K562 (cell line): ENCODE data around the gene ZNF782. TPM values are rescaled to one million over a fixed set of nuclear protein-coding genes. Genes with fewer than 3 reads are reported as not detected.

ENCODE experiments used
- ATAC-seq: fragments of 200-7000 bp; cut with Tn5 transposase; 3 replicates; pipeline ENCODE4 v1.9.1; 2020; ENCODE audit warnings: moderate library complexity
- BruUV-seq: library from RNA; stranded (reverse); fragments of 400-500 nt; replicated peaks from 2 replicates; lab custom pipeline; 2021; lab: Mats Ljungman, UMichigan
- CTCF ChIA-PET: fragments of 300-600 bp; formaldehyde crosslinking; extraction: SDS; loops from one replicate; lab custom pipeline; 2021; ENCODE audit warnings: low intra/inter-chr PET ratio; lab: Yijun Ruan, JAX
- POLR2A ChIA-PET: fragments of 300-600, 350-650 bp; sonication (Branson Sonifier 250); formaldehyde crosslinking; extraction: SDS; loops from one replicate; lab custom pipeline; 2021; ENCODE audit warnings: antibody characterized with exemption, inconsistent platforms; lab: Yijun Ruan, JAX
- DNase-seq, 4 experiments: peaks; one replicate each; pipeline versions ENCODE4 v3.0.0 to v3.0.0-alpha.2; 2011 to 2018; ENCODE audit warnings: low spot score in 3 of 4, mixed read lengths in 3 of 4; ENCODE audit errors: extremely low read depth in 1 of 4
- FAIRE-seq: peaks from 2 replicates; lab custom pipeline; 2011; peaks lifted over from hg19 to GRCh38; lab: Jason Lieb, UNC
- H2AFZ ChIP-seq: 2 replicates; pipeline ENCODE4 v1.6.0; 2011; ENCODE audit warnings: low read depth, low read length, control low read depth, inconsistent platforms
- H3K27ac ChIP-seq: fragments of 200-600 bp; 3 replicates; pipeline ENCODE4 v1.8.0; 2011; ENCODE audit warnings: low read depth, mild to moderate bottlenecking, control low read depth, inconsistent platforms, low read length, moderate library complexity, mixed read lengths; ENCODE audit errors: extremely low read depth
- H3K27me3 ChIP-seq, 2 experiments: fragments of 300-600 bp in 1 of 2; 2 replicates in 1 of 2; 3 replicates in 1 of 2; pipeline versions ENCODE4 v1.6.0 to v1.8.0; 2011; ENCODE audit warnings: inconsistent platforms in 2 of 2, low read length in 2 of 2, mild to moderate bottlenecking in 1 of 2, mixed read lengths in 1 of 2, moderate library complexity in 1 of 2; ENCODE audit not compliant: control insufficient read depth in 2 of 2, insufficient read depth in 2 of 2
- H3K36me3 ChIP-seq: fragments of 300-600 bp; 3 replicates; pipeline ENCODE4 v1.8.0; 2011; ENCODE audit warnings: mild to moderate bottlenecking, low read length, inconsistent platforms; ENCODE audit not compliant: control insufficient read depth, insufficient read depth
- H3K4me1 ChIP-seq, 2 experiments: fragments of 200-600 bp in 1 of 2; replicated peaks in 1 of 2; 2 replicates in 1 of 2; 3 replicates in 1 of 2; pipeline versions ENCODE4 v1.5.1 to v1.8.0; 2011; ENCODE audit warnings: inconsistent platforms in 2 of 2, low read length in 2 of 2, mild to moderate bottlenecking in 1 of 2, mixed read lengths in 1 of 2, moderate library complexity in 1 of 2; ENCODE audit not compliant: control insufficient read depth in 2 of 2, insufficient read depth in 2 of 2
- H3K4me2 ChIP-seq: 2 replicates; pipeline ENCODE4 v1.6.1; 2011; ENCODE audit warnings: low read length, control low read depth, inconsistent platforms, mixed read lengths; ENCODE audit not compliant: insufficient read depth
- H3K4me3 ChIP-seq: fragments of 200-600 bp; sonication (generic), shearing (Covaris generic); 2 replicates; pipeline ENCODE4 v1.5.1; 2016; ENCODE audit warnings: control low read depth, inconsistent platforms
- H3K79me2 ChIP-seq: fragments of 200-600 bp; 3 replicates; pipeline ENCODE4 v1.8.0; 2011; ENCODE audit warnings: low read length, inconsistent platforms; ENCODE audit not compliant: control insufficient read depth, insufficient read depth
- H3K9ac ChIP-seq, 2 experiments: 2 replicates each; pipeline versions ENCODE4 v1.6.0 to v1.6.1; 2011; ENCODE audit warnings: low read depth in 2 of 2, low read length in 2 of 2, control low read depth in 1 of 2, inconsistent platforms in 1 of 2, mild to moderate bottlenecking in 1 of 2, mixed read lengths in 1 of 2; ENCODE audit not compliant: insufficient read depth in 1 of 2
- H3K9me1 ChIP-seq: one replicate; pipeline ENCODE4 v1.6.0; 2011; ENCODE audit warnings: inconsistent platforms, mild to moderate bottlenecking, low read length, moderate library complexity; ENCODE audit not compliant: control insufficient read depth, insufficient read depth
- H3K9me3 ChIP-seq: replicated peaks from 2 replicates; pipeline ENCODE4 v1.5.1; 2011; ENCODE audit warnings: low read depth, low read length, inconsistent platforms; ENCODE audit not compliant: control insufficient read depth, insufficient read depth
- H4K20me1 ChIP-seq: replicated peaks from 2 replicates; pipeline ENCODE4 v1.6.1; 2011; ENCODE audit warnings: low read length, inconsistent platforms, mixed read lengths; ENCODE audit not compliant: control insufficient read depth, insufficient read depth
- CHD4 ChIP-seq: fragments of 200-600 bp; sonication (generic); IDR thresholded peaks from 3 replicates; pipeline ENCODE4 v1.6.1; 2012; ENCODE audit warnings: low read depth, mild to moderate bottlenecking, mixed read lengths, low read length, inconsistent platforms; ENCODE audit not compliant: insufficient read depth, insufficient replicate concordance, poor library complexity, severe bottlenecking
- PRPF4 ChIP-seq: fragments of 200-400 bp; formaldehyde crosslinking; IDR thresholded peaks from one replicate; pipeline ENCODE4 v1.6.1; 2017; ENCODE audit warnings: low read length, low read depth, mild to moderate bottlenecking; ENCODE audit not compliant: insufficient read depth, poor library complexity, severe bottlenecking
- RAD21 ChIP-seq, 2 experiments: fragments of 250-450 bp in 1 of 2; fragments of 450-650 bp in 1 of 2; sonication (Bioruptor Pico) in 1 of 2; formaldehyde crosslinking in 1 of 2; IDR thresholded peaks in 1 of 2; conservative IDR thresholded peaks in 1 of 2; 2 replicates each; pipeline versions ENCODE4 v1.4.0 to v1.8.0; 2020 to 2022; ENCODE audit warnings: mild to moderate bottlenecking in 2 of 2, moderate library complexity in 1 of 2
- ZNF696 ChIP-seq: fragments of 250-450 bp; sonication (Bioruptor Pico); conservative IDR thresholded peaks from 2 replicates; pipeline ENCODE4 v1.4.0; 2020; ENCODE audit warnings: mild to moderate bottlenecking, moderate library complexity
- in situ Hi-C: fragments of 300-500 bp; cut with MboI; formaldehyde crosslinking; loops from 4 replicates; pipeline ENCODE4 v1.15.0; 2018; ENCODE audit warnings: inconsistent platforms, mixed read lengths
- intact Hi-C: fragments of 100-400 bp; cut with micrococcal nuclease; formaldehyde crosslinking; loops from 2 replicates; pipeline ENCODE4 v1.14.2; 2022
- polyA plus RNA-seq, 8 experiments: library from polyadenylated mRNA; depleted of rRNA in 4 of 8; stranded (reverse) in 5 of 8; unstranded in 3 of 8; fragments of >200 nt; fragmentation: Nextera tagmentation in 2 of 8; fragmentation: Illumina TruSeq in 1 of 8; extraction: Ambion mirVana in 2 of 8; extraction: Trizol in 1 of 8; gene quantifications; 2 replicates each; pipeline versions ENCODE4 v1.2.1 to v1.2.3, GENCODE V29; 2011 to 2014; ENCODE audit warnings: inconsistent platforms in 1 of 8, missing spikeins in 1 of 8
- total RNA-seq, 7 experiments: library from RNA; depleted of rRNA in 6 of 7; stranded (reverse); fragments of >200 nt in 6 of 7; fragmentation: Illumina TruSeq in 2 of 7; extraction: Trizol in 2 of 7; gene quantifications; 2 replicates each; pipeline versions ENCODE4 v1.2.1 to v1.2.3, GENCODE V29; 2011 to 2021; ENCODE audit warnings: low replicate concordance in 1 of 7
- TF ChIP-seq, protein P1 (sequence below), 2 experiments: fragments of 450-650 bp in 1 of 2; sonication (generic) in 1 of 2; formaldehyde crosslinking; conservative IDR thresholded peaks; 2 replicates each; pipeline versions ENCODE4 v1.4.0 to v1.8.1; 2020 to 2022; ENCODE audit warnings: mild to moderate bottlenecking in 1 of 2, missing genetic modification reagents in 1 of 2
- TF ChIP-seq, protein P2 (sequence below): fragments of 450-650 bp; IDR thresholded peaks from 2 replicates; pipeline ENCODE4 v1.6.1; 2017; ENCODE audit warnings: antibody characterized with exemption

The ZNF782 gene
- total and polyA plus RNA-seq, 9 of the 15 experiments (the other 6 are each of a cell fraction or from before 2014, with no cell fraction given), result 0.38 to 8.8 (median 4.5) TPM

DNA sequence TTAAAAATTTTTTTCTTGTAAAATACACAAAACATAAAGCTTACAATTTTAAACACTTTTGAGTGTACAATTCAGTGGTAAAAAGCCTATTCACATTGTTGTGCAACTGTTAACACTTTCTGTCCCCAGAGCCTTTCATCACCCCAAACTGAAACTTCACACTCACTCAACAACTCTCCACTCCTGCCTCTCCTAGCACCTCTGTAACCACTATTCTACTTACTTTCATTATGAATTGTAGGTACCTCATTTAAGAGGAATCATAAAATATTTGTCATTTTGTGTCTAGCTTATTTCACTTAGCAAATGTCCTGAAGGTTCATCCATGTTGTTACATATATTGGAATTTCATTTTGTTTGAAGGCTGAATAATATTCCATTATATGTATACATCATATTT is 72.1 kb downstream of the ZNF782 start:
- peaks cover 7% of the 10 kb centered on the region for H3K79me2 ChIP-seq
- TF ChIP-seq RAD21 (CRISPR knock-in tag; conservative IDR thresholded peaks at IDR 0.05 in 1 of 2, IDR thresholded peaks at IDR 0.05 in 1 of 2) (no peak), CHD4 (no peak), PRPF4 (no peak), ZNF696 (no peak)
- TF ChIP-seq, protein P1, sequence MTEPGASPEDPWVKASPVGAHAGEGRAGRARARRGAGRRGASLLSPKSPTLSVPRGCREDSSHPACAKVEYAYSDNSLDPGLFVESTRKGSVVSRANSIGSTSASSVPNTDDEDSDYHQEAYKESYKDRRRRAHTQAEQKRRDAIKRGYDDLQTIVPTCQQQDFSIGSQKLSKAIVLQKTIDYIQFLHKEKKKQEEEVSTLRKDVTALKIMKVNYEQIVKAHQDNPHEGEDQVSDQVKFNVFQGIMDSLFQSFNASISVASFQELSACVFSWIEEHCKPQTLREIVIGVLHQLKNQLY (CRISPR knock-in tag; conservative IDR thresholded peaks at IDR 0.05), result no peak
- TF ChIP-seq, protein P2, sequence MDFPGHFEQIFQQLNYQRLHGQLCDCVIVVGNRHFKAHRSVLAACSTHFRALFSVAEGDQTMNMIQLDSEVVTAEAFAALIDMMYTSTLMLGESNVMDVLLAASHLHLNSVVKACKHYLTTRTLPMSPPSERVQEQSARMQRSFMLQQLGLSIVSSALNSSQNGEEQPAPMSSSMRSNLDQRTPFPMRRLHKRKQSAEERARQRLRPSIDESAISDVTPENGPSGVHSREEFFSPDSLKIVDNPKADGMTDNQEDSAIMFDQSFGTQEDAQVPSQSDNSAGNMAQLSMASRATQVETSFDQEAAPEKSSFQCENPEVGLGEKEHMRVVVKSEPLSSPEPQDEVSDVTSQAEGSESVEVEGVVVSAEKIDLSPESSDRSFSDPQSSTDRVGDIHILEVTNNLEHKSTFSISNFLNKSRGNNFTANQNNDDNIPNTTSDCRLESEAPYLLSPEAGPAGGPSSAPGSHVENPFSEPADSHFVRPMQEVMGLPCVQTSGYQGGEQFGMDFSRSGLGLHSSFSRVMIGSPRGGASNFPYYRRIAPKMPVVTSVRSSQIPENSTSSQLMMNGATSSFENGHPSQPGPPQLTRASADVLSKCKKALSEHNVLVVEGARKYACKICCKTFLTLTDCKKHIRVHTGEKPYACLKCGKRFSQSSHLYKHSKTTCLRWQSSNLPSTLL, result no peak
- TF ChIP-seq, all 486 proteins: peak for 0
- DNase-seq (no peak), FAIRE-seq (no peak), ATAC-seq (no peak)
- H3K27me3 ChIP-seq, result no peaks in the 10 kb centered on the region
- POLR2A ChIA-PET, result interaction anchor here (0.5 kb wide), 1 partner anchor 540 kb away, joined by 3 read pairs; no protein-coding TSS in a partner anchor
- H3K27ac ChIP-seq, result no peak overlapping the region
- H3K9me3 ChIP-seq, result no peaks in the 10 kb centered on the region; the same call in 1 of the 2 replicates
- H4K20me1 ChIP-seq, result no peaks in the 10 kb centered on the region
- H3K4me1 ChIP-seq, result peaks cover 2 to 4% of the 10 kb centered on the region in 2 experiments; a peak in 1 of 5 replicates
- CTCF ChIA-PET, result no interaction called here
- no peaks in the 10 kb centered on the region for H3K36me3 ChIP-seq
- no peak overlapping the region for H3K4me3 ChIP-seq
- BruUV-seq, result no TSS peak
- no peak overlapping the region for H2AFZ ChIP-seq
- H3K9ac ChIP-seq, result no peak overlapping the region
- no peaks in the 10 kb centered on the region for H3K9me1 ChIP-seq
- intact Hi-C loops, result no loop called here
- no peak overlapping the region for H3K4me2 ChIP-seq
- in situ Hi-C loops, result no loop called here
